WTC11 (cell line): ENCODE measurements around the gene GRM8. TPM values are rescaled to one million over a fixed set of nuclear protein-coding genes. Genes with fewer than 3 reads are reported as not detected.

Experiments used
- ATAC-seq: fragments of 200-7000 bp; cut with Tn5 transposase; 2 replicates; pipeline ENCODE4 v1.10.0; 2021; ENCODE audit warnings: mild to moderate bottlenecking, moderate library complexity
- CTCF ChIA-PET: fragments of 300-600 bp; sonication (Branson Sonifier 250); formaldehyde crosslinking; loops from one replicate; lab custom pipeline; 2021; ENCODE audit warnings: antibody characterized with exemption; lab: Charles Lee
- POLR2A ChIA-PET: fragments of 350-600 bp; sonication (Branson Sonifier 250); formaldehyde crosslinking; loops from one replicate; lab custom pipeline; 2021; ENCODE audit warnings: antibody characterized with exemption; lab: Charles Lee
- DNase-seq: peaks from one replicate; pipeline ENCODE4 v3.0.0; 2021; ENCODE audit warnings: low spot score
- H3K27ac Mint-ChIP-seq: 2 replicates; pipeline ENCODE4 v1.8.0; 2021; ENCODE audit warnings: mixed read lengths
- H3K27me3 Mint-ChIP-seq: 2 replicates; pipeline ENCODE4 v1.8.0; 2021; ENCODE audit warnings: low read depth, mild to moderate bottlenecking, moderate library complexity, mixed read lengths
- H3K36me3 Mint-ChIP-seq: 2 replicates; pipeline ENCODE4 v1.8.0; 2021; ENCODE audit warnings: mixed read lengths
- H3K4me1 Mint-ChIP-seq: 2 replicates; pipeline ENCODE4 v1.8.0; 2022; ENCODE audit warnings: mixed read lengths
- H3K4me3 Mint-ChIP-seq: 2 replicates; pipeline ENCODE4 v1.8.0; 2021; ENCODE audit warnings: mild to moderate bottlenecking, moderate library complexity, mixed read lengths
- H3K9me3 Mint-ChIP-seq: 2 replicates; pipeline ENCODE4 v1.8.0; 2021; ENCODE audit warnings: mixed read lengths
- CREB1 ChIP-seq: sonication (generic); formaldehyde crosslinking; IDR thresholded peaks from 2 replicates; pipeline ENCODE4 v1.8.0; 2023; ENCODE audit warnings: mild to moderate bottlenecking, missing genetic modification reagents
- CREM ChIP-seq: sonication (generic); formaldehyde crosslinking; IDR thresholded peaks from 2 replicates; pipeline ENCODE4 v1.8.1; 2022; ENCODE audit warnings: mild to moderate bottlenecking, missing genetic modification reagents, moderate library complexity
- ELF4 ChIP-seq: sonication (generic); formaldehyde crosslinking; IDR thresholded peaks from 2 replicates; pipeline ENCODE4 v1.8.1; 2022; ENCODE audit warnings: low read depth, mild to moderate bottlenecking, moderate library complexity, missing genetic modification reagents
- FOXJ3 ChIP-seq: sonication (generic); formaldehyde crosslinking; IDR thresholded peaks from 2 replicates; pipeline ENCODE4 v1.9.0; 2021; ENCODE audit warnings: missing genetic modification reagents, mild to moderate bottlenecking, borderline replicate concordance
- GTF2I ChIP-seq: fragments of 250-450 bp; sonication (Bioruptor Pico); conservative IDR thresholded peaks from 2 replicates; pipeline ENCODE4 v1.4.0; 2021; ENCODE audit warnings: mild to moderate bottlenecking
- HMGA2 ChIP-seq: fragments of 250-450 bp; sonication (Bioruptor Pico); IDR thresholded peaks from 2 replicates; pipeline ENCODE4 v1.4.0; 2021; ENCODE audit warnings: mild to moderate bottlenecking, moderate library complexity
- IRF2 ChIP-seq: sonication (generic); formaldehyde crosslinking; IDR thresholded peaks from 2 replicates; pipeline ENCODE4 v1.8.0; 2022; ENCODE audit warnings: low read depth, missing genetic modification reagents, borderline replicate concordance
- JUN ChIP-seq: sonication (generic); formaldehyde crosslinking; IDR thresholded peaks from 2 replicates; pipeline ENCODE4 v1.8.0; 2023; ENCODE audit warnings: mild to moderate bottlenecking, missing genetic modification reagents
- NR3C1 ChIP-seq: sonication (generic); formaldehyde crosslinking; conservative IDR thresholded peaks from 2 replicates; pipeline ENCODE4 v1.8.1; 2023; ENCODE audit warnings: low read depth, mild to moderate bottlenecking, missing genetic modification reagents
- OVOL2 ChIP-seq: fragments of 250-450 bp; sonication (Bioruptor Pico); IDR thresholded peaks from 2 replicates; pipeline ENCODE4 v1.9.0; 2021; ENCODE audit warnings: mild to moderate bottlenecking, borderline replicate concordance
- RELA ChIP-seq: sonication (generic); formaldehyde crosslinking; IDR thresholded peaks from 2 replicates; pipeline ENCODE4 v1.8.1; 2022; ENCODE audit warnings: missing genetic modification reagents, mild to moderate bottlenecking, borderline replicate concordance
- SP1 ChIP-seq: sonication (generic); formaldehyde crosslinking; conservative IDR thresholded peaks from 2 replicates; pipeline ENCODE4 v1.8.1; 2022; ENCODE audit warnings: missing genetic modification reagents
- TCF7 ChIP-seq: sonication (generic); formaldehyde crosslinking; IDR thresholded peaks from 2 replicates; pipeline ENCODE4 v1.8.0; 2022; ENCODE audit warnings: mild to moderate bottlenecking, low read depth, missing genetic modification reagents, moderate library complexity
- TEAD1 ChIP-seq: sonication (generic); formaldehyde crosslinking; IDR thresholded peaks from 2 replicates; pipeline ENCODE4 v1.8.0; 2022; ENCODE audit warnings: mild to moderate bottlenecking, missing genetic modification reagents
- TP53 ChIP-seq: sonication (generic); formaldehyde crosslinking; IDR thresholded peaks from 2 replicates; pipeline ENCODE4 v1.8.1; 2023; ENCODE audit warnings: mild to moderate bottlenecking, missing genetic modification reagents
- ZNF121 ChIP-seq: sonication (generic); formaldehyde crosslinking; IDR thresholded peaks from 2 replicates; pipeline ENCODE4 v1.8.0; 2023; ENCODE audit warnings: missing genetic modification reagents
- ZNF263 ChIP-seq: sonication (generic); formaldehyde crosslinking; IDR thresholded peaks from 2 replicates; pipeline ENCODE4 v1.8.1; 2022; ENCODE audit warnings: low read depth, mild to moderate bottlenecking, moderate library complexity, missing genetic modification reagents
- ZNF423 ChIP-seq: fragments of 250-450 bp; sonication (Bioruptor Pico); IDR thresholded peaks from 2 replicates; pipeline ENCODE4 v2.1.2; 2022; ENCODE audit warnings: mild to moderate bottlenecking, moderate library complexity
- total RNA-seq: library from RNA; stranded (reverse); gene quantifications from 3 replicates; pipeline ENCODE4 v1.2.3, GENCODE V29; 2021
- TF ChIP-seq, protein P1 (sequence below): sonication (generic); formaldehyde crosslinking; IDR thresholded peaks from 2 replicates; pipeline ENCODE4 v1.8.0; 2023; ENCODE audit warnings: missing genetic modification reagents, mild to moderate bottlenecking, borderline replicate concordance
- TF ChIP-seq, protein P2 (sequence below): sonication (generic); formaldehyde crosslinking; IDR thresholded peaks from 2 replicates; pipeline ENCODE4 v1.8.1; 2022; ENCODE audit warnings: mild to moderate bottlenecking, missing genetic modification reagents, moderate library complexity, borderline replicate concordance
- TF ChIP-seq, protein P3 (sequence below): sonication (generic); formaldehyde crosslinking; IDR thresholded peaks from 2 replicates; pipeline ENCODE4 v1.8.1; 2023; ENCODE audit warnings: mild to moderate bottlenecking, moderate library complexity, missing genetic modification reagents
- TF ChIP-seq, protein P4 (sequence below): sonication (generic); formaldehyde crosslinking; IDR thresholded peaks from 2 replicates; pipeline ENCODE4 v1.8.1; 2023; ENCODE audit warnings: mild to moderate bottlenecking, missing genetic modification reagents, borderline replicate concordance

The GRM8 gene
- total RNA-seq, 1 experiment from 2014 or later: 2.3 TPM

DNA sequence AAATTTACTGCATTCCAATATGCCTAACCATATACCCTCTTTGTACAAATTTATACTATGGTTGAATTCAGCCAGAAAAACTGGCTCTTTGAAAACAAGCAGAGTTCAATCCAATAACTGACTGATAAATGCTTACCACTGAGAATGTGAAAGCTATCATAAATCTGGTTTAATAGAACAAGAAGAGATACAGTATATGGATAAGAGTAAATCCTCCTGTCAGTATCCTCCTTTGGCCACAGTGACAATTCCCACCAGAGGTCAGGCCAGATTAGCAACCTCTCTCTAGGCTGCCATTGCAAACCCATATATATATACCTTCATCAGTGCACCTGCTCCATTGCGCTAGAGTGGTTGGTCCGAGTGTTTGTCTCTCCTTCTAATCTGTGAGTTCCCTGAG lies 647.2 kb downstream of the GRM8 start:
- DNase-seq: no peak
- H3K27me3 Mint-ChIP-seq: no peaks in the 10 kb centered on the region
- H3K27ac Mint-ChIP-seq: no peak overlapping the region
- H3K4me1 Mint-ChIP-seq: no peaks in the 10 kb centered on the region; the same call in 1 of the 2 replicates
- no peaks in the 10 kb centered on the region for H3K9me3 Mint-ChIP-seq
- CTCF ChIA-PET: no interaction called here
- TF ChIP-seq, protein P1, sequence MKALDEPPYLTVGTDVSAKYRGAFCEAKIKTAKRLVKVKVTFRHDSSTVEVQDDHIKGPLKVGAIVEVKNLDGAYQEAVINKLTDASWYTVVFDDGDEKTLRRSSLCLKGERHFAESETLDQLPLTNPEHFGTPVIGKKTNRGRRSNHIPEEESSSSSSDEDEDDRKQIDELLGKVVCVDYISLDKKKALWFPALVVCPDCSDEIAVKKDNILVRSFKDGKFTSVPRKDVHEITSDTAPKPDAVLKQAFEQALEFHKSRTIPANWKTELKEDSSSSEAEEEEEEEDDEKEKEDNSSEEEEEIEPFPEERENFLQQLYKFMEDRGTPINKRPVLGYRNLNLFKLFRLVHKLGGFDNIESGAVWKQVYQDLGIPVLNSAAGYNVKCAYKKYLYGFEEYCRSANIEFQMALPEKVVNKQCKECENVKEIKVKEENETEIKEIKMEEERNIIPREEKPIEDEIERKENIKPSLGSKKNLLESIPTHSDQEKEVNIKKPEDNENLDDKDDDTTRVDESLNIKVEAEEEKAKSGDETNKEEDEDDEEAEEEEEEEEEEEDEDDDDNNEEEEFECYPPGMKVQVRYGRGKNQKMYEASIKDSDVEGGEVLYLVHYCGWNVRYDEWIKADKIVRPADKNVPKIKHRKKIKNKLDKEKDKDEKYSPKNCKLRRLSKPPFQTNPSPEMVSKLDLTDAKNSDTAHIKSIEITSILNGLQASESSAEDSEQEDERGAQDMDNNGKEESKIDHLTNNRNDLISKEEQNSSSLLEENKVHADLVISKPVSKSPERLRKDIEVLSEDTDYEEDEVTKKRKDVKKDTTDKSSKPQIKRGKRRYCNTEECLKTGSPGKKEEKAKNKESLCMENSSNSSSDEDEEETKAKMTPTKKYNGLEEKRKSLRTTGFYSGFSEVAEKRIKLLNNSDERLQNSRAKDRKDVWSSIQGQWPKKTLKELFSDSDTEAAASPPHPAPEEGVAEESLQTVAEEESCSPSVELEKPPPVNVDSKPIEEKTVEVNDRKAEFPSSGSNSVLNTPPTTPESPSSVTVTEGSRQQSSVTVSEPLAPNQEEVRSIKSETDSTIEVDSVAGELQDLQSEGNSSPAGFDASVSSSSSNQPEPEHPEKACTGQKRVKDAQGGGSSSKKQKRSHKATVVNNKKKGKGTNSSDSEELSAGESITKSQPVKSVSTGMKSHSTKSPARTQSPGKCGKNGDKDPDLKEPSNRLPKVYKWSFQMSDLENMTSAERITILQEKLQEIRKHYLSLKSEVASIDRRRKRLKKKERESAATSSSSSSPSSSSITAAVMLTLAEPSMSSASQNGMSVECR (CRISPR knock-in tag): no peak
- TF ChIP-seq RELA (CRISPR knock-in tag): no peak
- no peak for TF ChIP-seq NR3C1 (CRISPR knock-in tag)
- no peak for TF ChIP-seq ZNF423 (CRISPR knock-in tag)
- TF ChIP-seq TEAD1: no peak
- TF ChIP-seq JUN (CRISPR knock-in tag): no peak
- TF ChIP-seq ZNF263: no peak
- no peak for TF ChIP-seq ELF4 (CRISPR knock-in tag)
- TF ChIP-seq, all 79 proteins: peak for 0
- POLR2A ChIA-PET: no interaction called here
- ATAC-seq: no peak
- Mint-ChIP-seq H3K4me3 (no peak overlapping the region), H3K36me3 (no peaks in the 10 kb centered on the region; the same call in 1 of the 2 replicates)

DNA sequence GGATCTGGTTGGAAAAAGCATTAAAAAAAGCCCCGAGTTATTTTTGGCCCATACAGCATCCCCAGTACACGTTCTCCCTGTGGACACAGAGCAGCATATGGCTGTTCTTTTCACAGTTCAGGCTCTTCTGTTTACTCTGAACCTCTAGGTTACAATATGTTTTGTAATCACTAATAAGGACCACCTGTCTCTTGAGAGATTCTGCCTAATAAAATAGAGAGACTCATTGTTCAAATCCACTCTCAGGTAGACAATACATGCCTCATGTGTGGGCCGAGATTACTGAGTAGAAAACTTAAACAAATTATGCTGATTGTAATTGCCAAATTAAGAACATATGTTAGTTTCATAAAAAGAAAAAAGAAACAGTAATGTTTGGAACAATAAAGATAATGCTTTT lies 647.7 kb downstream of the GRM8 start:
- ChIA-PET CTCF (no interaction called here), POLR2A (no interaction called here)
- Mint-ChIP-seq H3K36me3 (no peaks in the 10 kb centered on the region; the same call in 1 of the 2 replicates), H3K4me1 (no peaks in the 10 kb centered on the region; the same call in 1 of the 2 replicates), H3K27me3 (no peaks in the 10 kb centered on the region), H3K4me3 (no peak overlapping the region), H3K27ac (no peak overlapping the region), H3K9me3 (no peaks in the 10 kb centered on the region)
- ATAC-seq (no peak), DNase-seq (no peak)
- TF ChIP-seq TP53 (CRISPR knock-in tag): no peak

DNA sequence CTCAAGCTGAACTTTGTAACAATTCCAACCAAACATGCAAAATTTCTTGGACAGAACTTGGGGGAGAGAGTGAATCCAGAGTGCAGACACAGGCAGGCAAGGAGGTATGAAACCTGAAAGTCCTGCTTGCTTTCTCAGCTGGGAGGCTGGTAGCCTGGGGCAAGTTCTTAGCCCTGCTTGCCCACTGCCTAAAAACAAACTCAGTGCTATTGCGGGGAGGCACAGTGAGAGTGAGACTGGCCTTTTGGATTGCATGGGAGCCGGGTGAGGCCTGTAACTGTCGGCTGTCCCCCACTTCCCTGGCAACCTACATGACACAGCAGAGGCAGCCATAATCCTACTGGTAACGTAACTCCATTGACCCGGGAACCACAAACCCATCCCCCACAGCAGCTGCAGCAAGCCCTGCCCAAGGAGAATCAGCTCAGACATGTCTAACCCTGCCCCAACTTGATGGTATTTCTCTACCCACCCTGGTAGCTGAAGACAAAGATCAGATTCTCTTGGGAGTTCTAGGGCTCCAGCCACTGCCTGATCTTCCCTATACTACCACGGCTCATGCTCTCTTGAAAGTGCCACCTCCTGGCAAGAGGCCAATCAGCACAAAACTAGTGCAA lies 663.6 kb downstream of the GRM8 start:
- Mint-ChIP-seq H3K27me3 (peaks cover 5% of the 10 kb centered on the region; the same call in 1 of the 2 replicates), H3K9me3 (peaks cover 40% of the 10 kb centered on the region), H3K4me3 (no peak overlapping the region), H3K4me1 (peaks cover 5% of the 10 kb centered on the region; the same call in 1 of the 2 replicates), H3K36me3 (peaks cover 21% of the 10 kb centered on the region), H3K27ac (0 out of 2 replicates have a peak overlapping the region, but pooled peaks have one; percentile 9)
- no peak for DNase-seq
- ChIA-PET CTCF (no interaction called here), POLR2A (no interaction called here)
- ATAC-seq: no peak
- TF ChIP-seq GTF2I (CRISPR knock-in tag) (no peak), TCF7 (CRISPR knock-in tag) (no peak), HMGA2 (CRISPR knock-in tag) (no peak), ZNF121 (no peak), SP1 (no peak), CREM (CRISPR knock-in tag) (no peak), CREB1 (no peak), OVOL2 (CRISPR knock-in tag) (no peak), ELF4 (CRISPR knock-in tag) (no peak), IRF2 (CRISPR knock-in tag) (no peak), TP53 (CRISPR knock-in tag) (no peak), FOXJ3 (CRISPR knock-in tag) (no peak)
- TF ChIP-seq, protein P2, sequence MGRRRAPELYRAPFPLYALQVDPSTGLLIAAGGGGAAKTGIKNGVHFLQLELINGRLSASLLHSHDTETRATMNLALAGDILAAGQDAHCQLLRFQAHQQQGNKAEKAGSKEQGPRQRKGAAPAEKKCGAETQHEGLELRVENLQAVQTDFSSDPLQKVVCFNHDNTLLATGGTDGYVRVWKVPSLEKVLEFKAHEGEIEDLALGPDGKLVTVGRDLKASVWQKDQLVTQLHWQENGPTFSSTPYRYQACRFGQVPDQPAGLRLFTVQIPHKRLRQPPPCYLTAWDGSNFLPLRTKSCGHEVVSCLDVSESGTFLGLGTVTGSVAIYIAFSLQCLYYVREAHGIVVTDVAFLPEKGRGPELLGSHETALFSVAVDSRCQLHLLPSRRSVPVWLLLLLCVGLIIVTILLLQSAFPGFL: no peak
- TF ChIP-seq, protein P3, sequence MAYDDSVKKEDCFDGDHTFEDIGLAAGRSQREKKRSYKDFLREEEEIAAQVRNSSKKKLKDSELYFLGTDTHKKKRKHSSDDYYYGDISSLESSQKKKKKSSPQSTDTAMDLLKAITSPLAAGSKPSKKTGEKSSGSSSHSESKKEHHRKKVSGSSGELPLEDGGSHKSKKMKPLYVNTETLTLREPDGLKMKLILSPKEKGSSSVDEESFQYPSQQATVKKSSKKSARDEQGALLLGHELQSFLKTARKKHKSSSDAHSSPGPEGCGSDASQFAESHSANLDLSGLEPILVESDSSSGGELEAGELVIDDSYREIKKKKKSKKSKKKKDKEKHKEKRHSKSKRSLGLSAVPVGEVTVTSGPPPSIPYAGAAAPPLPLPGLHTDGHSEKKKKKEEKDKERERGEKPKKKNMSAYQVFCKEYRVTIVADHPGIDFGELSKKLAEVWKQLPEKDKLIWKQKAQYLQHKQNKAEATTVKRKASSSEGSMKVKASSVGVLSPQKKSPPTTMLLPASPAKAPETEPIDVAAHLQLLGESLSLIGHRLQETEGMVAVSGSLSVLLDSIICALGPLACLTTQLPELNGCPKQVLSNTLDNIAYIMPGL (CRISPR knock-in tag): no peak
- TF ChIP-seq, protein P4, sequence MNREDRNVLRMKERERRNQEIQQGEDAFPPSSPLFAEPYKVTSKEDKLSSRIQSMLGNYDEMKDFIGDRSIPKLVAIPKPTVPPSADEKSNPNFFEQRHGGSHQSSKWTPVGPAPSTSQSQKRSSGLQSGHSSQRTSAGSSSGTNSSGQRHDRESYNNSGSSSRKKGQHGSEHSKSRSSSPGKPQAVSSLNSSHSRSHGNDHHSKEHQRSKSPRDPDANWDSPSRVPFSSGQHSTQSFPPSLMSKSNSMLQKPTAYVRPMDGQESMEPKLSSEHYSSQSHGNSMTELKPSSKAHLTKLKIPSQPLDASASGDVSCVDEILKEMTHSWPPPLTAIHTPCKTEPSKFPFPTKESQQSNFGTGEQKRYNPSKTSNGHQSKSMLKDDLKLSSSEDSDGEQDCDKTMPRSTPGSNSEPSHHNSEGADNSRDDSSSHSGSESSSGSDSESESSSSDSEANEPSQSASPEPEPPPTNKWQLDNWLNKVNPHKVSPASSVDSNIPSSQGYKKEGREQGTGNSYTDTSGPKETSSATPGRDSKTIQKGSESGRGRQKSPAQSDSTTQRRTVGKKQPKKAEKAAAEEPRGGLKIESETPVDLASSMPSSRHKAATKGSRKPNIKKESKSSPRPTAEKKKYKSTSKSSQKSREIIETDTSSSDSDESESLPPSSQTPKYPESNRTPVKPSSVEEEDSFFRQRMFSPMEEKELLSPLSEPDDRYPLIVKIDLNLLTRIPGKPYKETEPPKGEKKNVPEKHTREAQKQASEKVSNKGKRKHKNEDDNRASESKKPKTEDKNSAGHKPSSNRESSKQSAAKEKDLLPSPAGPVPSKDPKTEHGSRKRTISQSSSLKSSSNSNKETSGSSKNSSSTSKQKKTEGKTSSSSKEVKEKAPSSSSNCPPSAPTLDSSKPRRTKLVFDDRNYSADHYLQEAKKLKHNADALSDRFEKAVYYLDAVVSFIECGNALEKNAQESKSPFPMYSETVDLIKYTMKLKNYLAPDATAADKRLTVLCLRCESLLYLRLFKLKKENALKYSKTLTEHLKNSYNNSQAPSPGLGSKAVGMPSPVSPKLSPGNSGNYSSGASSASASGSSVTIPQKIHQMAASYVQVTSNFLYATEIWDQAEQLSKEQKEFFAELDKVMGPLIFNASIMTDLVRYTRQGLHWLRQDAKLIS (CRISPR knock-in tag): no peak
